ENCODE measurements around the gene PCSK5. TPM values are rescaled to one million over a fixed set of nuclear protein-coding genes. Genes with fewer than 3 reads are reported as not detected.

PCSK5 gene
- total and polyA plus RNA-seq, 2 of the 8 experiments (the other 6 are each of a cell fraction or from before 2014, with no cell fraction given), result 5.5 to 10.7 TPM

- no peaks in the 10 kb centered on the region; the same call in 1 of the 2 replicates for H3K23me2 ChIP-seq (ENCODE audit: low read depth, low read length)
- DNase-seq (ENCODE audit: low read depth in 1 of 2, low spot score in 2 of 2), result no peak
- H3K4me3 ChIP-seq (ENCODE audit: extremely low read depth in 1 of 4, insufficient read depth in 2 of 4, low read depth in 3 of 4, low read length in 4 of 4), result no peak overlapping the region
- no peak overlapping the region for H3K18ac ChIP-seq (ENCODE audit: extremely low read depth, low read length)
- no peak for FAIRE-seq
- no peak overlapping the region for H2BK5ac ChIP-seq (ENCODE audit: low read depth, low read length)
- H3K4ac ChIP-seq (replicated peaks; ENCODE audit: insufficient read length, low read depth, low read length), result no peak overlapping the region
- no peaks in the 10 kb centered on the region for H4K20me1 ChIP-seq (replicated peaks in 1 of 2; ENCODE audit: control insufficient read depth in 1 of 2, insufficient read depth in 2 of 2, low read length in 2 of 2)
- H3K4me2 ChIP-seq (ENCODE audit: insufficient read depth in 1 of 2, low read depth in 2 of 2, low read length in 2 of 2), result no peak overlapping the region
- no peak overlapping the region for H3K9ac ChIP-seq (replicated peaks in 1 of 4; ENCODE audit: extremely low read depth in 1 of 4, low read depth in 3 of 4, low read length in 3 of 4)
- H3K4me1 ChIP-seq (replicated peaks in 1 of 4; ENCODE audit: control insufficient read depth in 3 of 4, insufficient read depth in 4 of 4, low read length in 3 of 4), result no peaks in the 10 kb centered on the region
- no peak overlapping the region for H3K56ac ChIP-seq (replicated peaks; ENCODE audit: insufficient read length, low read depth, low read length)
- TF ChIP-seq YY1 (IDR thresholded peaks at IDR 0.05; ENCODE audit: low read depth, low read length) (no peak), SIX5 (IDR thresholded peaks at IDR 0.05; ENCODE audit: low read depth, low read length) (no peak), SIN3A (conservative IDR thresholded peaks at IDR 0.05 in 1 of 2, IDR thresholded peaks at IDR 0.05 in 1 of 2; ENCODE audit: low read depth in 1 of 2, low read length in 2 of 2) (no peak), NANOG (IDR thresholded peaks at IDR 0.05; ENCODE audit: insufficient read depth, low read depth, low read length, poor library complexity, severe bottlenecking) (no peak), MAX (IDR thresholded peaks at IDR 0.05) (no peak), CBX5 (IDR thresholded peaks at IDR 0.05; ENCODE audit: low read depth, low read length) (no peak), BCL11A (IDR thresholded peaks at IDR 0.05; ENCODE audit: low read depth in 2 of 2, low read length in 2 of 2) (no peak)
- H2BK15ac ChIP-seq (ENCODE audit: low read length), result no peak overlapping the region
- no peaks in the 10 kb centered on the region for H3K9me3 ChIP-seq (ENCODE audit: insufficient read depth in 2 of 2, low read depth in 1 of 2, low read length in 1 of 2)
- H2BK120ac ChIP-seq (replicated peaks; ENCODE audit: low read depth, low read length), result no peak overlapping the region
- no peak overlapping the region for H4K91ac ChIP-seq (replicated peaks; ENCODE audit: insufficient read length, low read length)
- no peak overlapping the region for H2BK20ac ChIP-seq (ENCODE audit: low read length)
- no peaks in the 10 kb centered on the region for H3K36me3 ChIP-seq (ENCODE audit: control insufficient read depth in 2 of 4, insufficient read depth in 4 of 4, low read length in 3 of 4)
- no peak overlapping the region for H2BK12ac ChIP-seq (ENCODE audit: low read depth, low read length)
- no peaks in the 10 kb centered on the region for H3K79me1 ChIP-seq (ENCODE audit: low read depth, low read length)
- H3K14ac ChIP-seq (ENCODE audit: insufficient read length), result no peak overlapping the region
- H2AFZ ChIP-seq (ENCODE audit: low read length), result no peak overlapping the region
- H3K27me3 ChIP-seq (replicated peaks in 1 of 4; ENCODE audit: control insufficient read depth in 3 of 4, extremely low read depth in 1 of 4, insufficient read depth in 3 of 4, low read length in 3 of 4), result no peaks in the 10 kb centered on the region
- no peak overlapping the region for H3K23ac ChIP-seq (ENCODE audit: insufficient read length)
- H3K79me2 ChIP-seq (ENCODE audit: control insufficient read depth in 1 of 2, insufficient read depth in 2 of 2, low read length in 2 of 2), result no peaks in the 10 kb centered on the region
- no peak overlapping the region for H4K8ac ChIP-seq (ENCODE audit: extremely low read depth, insufficient read depth, low read length)
- no peak overlapping the region for H3K27ac ChIP-seq (ENCODE audit: low read depth, low read length)
- POLR2A ChIA-PET (ENCODE audit: partially characterized antibody), result interaction anchor here (0.9 kb wide), 1 partner anchor 8 kb away, joined by 3 read pairs; no protein-coding TSS in a partner anchor
- CTCF ChIA-PET (ENCODE audit: partially characterized antibody), result interaction anchor here (0.6 to 5.9 kb wide), 8 partner anchors 8 to 310 kb away, joined by 3 to 64 read pairs (median 4); no protein-coding TSS in a partner anchor
- no peak overlapping the region for H4K5ac ChIP-seq (ENCODE audit: insufficient read length, low read depth, low read length)
- H2AK5ac ChIP-seq (ENCODE audit: low read depth, low read length), result no peak overlapping the region
Measured at GRCh38 chr9:76289703-76290102, 399.2 kb downstream of the PCSK5 start.
